Measurements from ENCODE around the gene HSP90AA1. TPM values are rescaled to one million over a fixed set of nuclear protein-coding genes. Genes with fewer than 3 reads are reported as not detected.

The HSP90AA1 gene
- total RNA-seq, 1 donor from 2014 or later, result 473 TPM

GRCh38 chr14:102043251-102044025, 43.4 kb downstream of the HSP90AA1 start:
- no peak for DNase-seq (ENCODE audit: low spot score)

- DNase-seq (ENCODE audit: low spot score), result no peak
These were observed 44.1 kb downstream of the HSP90AA1 start for GRCh38 chr14:102042699-102043098.

DNA sequence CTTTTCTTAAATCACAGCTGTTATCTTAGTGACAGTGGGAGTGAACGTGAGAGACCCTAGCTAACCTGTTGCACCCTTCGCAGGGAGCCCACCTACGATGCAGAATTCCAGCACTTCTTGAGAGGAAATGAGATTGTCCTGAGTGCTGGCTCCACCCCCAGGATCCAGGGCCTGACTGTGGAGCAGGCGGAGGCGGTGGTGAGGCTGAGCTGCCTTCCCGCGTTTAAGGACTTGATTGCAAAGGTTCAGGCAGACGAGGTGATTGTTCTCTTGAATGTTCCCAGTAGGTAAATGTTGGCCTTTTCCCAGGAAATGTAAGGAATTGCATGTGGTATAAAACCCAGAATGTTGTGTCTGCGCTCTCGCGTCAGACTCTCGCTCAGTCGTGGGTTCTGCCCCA, 46.7 kb downstream of the HSP90AA1 start:
- no peak for DNase-seq (ENCODE audit: low spot score)

DNA sequence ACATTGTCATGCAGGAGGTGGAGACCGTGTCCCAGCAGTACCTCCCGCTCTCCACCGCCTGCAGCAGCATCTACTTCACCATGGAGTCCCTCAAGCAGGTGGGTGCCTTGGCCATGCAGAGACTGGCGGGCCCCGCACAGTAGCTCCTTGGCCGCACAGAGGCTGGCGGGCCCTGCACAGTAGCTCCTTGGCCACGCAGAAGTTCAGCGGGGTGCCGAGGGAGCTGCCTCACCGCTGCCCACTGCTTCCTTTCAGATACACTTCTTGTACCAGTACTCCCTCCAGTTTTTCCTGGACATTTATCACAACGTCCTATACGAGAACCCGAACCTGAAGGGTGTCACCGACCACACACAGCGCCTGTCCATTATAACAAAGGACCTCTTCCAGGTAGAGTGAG, 47.7 kb downstream of the HSP90AA1 start:
- DNase-seq (ENCODE audit: low spot score), result no peak

GRCh38 chr14:102037686-102038085, 49.2 kb downstream of the HSP90AA1 start:
- no peak for DNase-seq (ENCODE audit: low spot score)

- no peak for DNase-seq (ENCODE audit: low spot score)
These were observed 50.9 kb downstream of the HSP90AA1 start for GRCh38 chr14:102035914-102036313.

DNA sequence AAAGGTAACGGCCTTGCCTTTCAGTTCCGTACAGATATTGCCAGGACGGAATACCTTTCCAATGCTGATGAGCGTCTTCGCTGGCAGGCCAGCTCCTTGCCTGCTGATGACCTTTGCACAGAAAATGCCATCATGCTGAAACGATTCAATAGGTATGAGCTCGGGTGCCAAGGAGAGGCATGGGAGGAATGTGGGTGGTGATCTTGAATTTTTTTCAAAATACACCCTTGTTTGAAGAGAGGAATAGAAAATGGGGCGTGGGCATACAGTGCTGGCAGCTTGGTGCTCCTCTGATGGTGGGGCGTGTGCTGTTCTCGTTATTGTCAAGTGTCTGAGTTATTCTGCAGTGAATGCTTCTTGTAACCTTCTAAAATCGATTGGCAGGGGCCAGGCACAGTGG, 52.5 kb downstream of the HSP90AA1 start:
- no peak for DNase-seq (ENCODE audit: low spot score)

GRCh38 chr14:102033241-102033640, 53.6 kb downstream of the HSP90AA1 start:
- DNase-seq (ENCODE audit: low spot score), result no peak

Other genes with a start within 250 kb of the HSP90AA1 start
- gene DYNC1H1, start 122.5 kb downstream of the HSP90AA1 start, total RNA-seq, result 473 TPM
- gene WDR20, start 52.9 kb upstream of the HSP90AA1 start, total RNA-seq, result 34.1 TPM
- 13.9 TPM for gene MOK, start 218.1 kb upstream of the HSP90AA1 start, total RNA-seq
- gene ZNF839, start 232.7 kb upstream of the HSP90AA1 start, total RNA-seq, result 7.4 TPM

All from mesenteric fat pad (tissue), 1 donor.